Measurements from ENCODE around the gene RFESD. TPM values are rescaled to one million over a fixed set of nuclear protein-coding genes. Genes with fewer than 3 reads are reported as not detected.

RFESD gene
- total and polyA plus RNA-seq, 2 of the 4 experiments (the other 2 are of a cell fraction): 1.5 to 2.7 TPM

- Histone ChIP-seq H4K91ac (ENCODE audit: insufficient read depth, low read depth, low read length) (peak overlapping the region; percentile 74), H2AK5ac (ENCODE audit: low read depth, low read length) (peak overlapping the region; percentile 44; the same call in 1 of the 2 replicates), H4K8ac (ENCODE audit: low read depth in 2 of 2, low read length in 2 of 2) (peak overlapping the region in 1 of 2 experiments; percentile 31; a peak in 2 of 4 replicates), H4K5ac (ENCODE audit: low read depth, low read length) (peak overlapping the region; percentile 83; the same call in 1 of the 2 replicates), H3K9me3 (ENCODE audit: control insufficient read depth, insufficient read depth, low read length) (no peaks in the 10 kb centered on the region), H3K27ac (ENCODE audit: insufficient read depth, low read length) (no peak overlapping the region), H3K36me3 (ENCODE audit: control insufficient read depth, insufficient read depth, low read length) (no peaks in the 10 kb centered on the region), H2BK15ac (ENCODE audit: low read depth, low read length) (peak overlapping the region; percentile 52; the same call in 2 of the 3 replicates), H2BK20ac (ENCODE audit: low read depth, low read length) (peak overlapping the region; percentile 73; the same call in 1 of the 2 replicates), H3K27me3 (ENCODE audit: control insufficient read depth, insufficient read depth, low read length) (no peaks in the 10 kb centered on the region), H3K4me1 (ENCODE audit: control insufficient read depth, insufficient read depth, low read length) (peaks cover 17% of the 10 kb centered on the region), H3K4ac (ENCODE audit: low read depth, low read length) (peak overlapping the region; percentile 44; the same call in 1 of the 2 replicates), H3K79me1 (ENCODE audit: low read depth in 1 of 2, low read length in 2 of 2) (peaks cover 0 to 7% of the 10 kb centered on the region in 2 experiments; a peak in 1 of 4 replicates), H3K18ac (ENCODE audit: low read depth, low read length) (peak overlapping the region; percentile 85; the same call in 1 of the 2 replicates), H3K4me3 (ENCODE audit: insufficient read depth, low read depth, low read length) (no peak overlapping the region), H3K56ac (ENCODE audit: extremely low read depth, insufficient read depth, low read length) (no peak overlapping the region), H2AFZ (replicated peaks; ENCODE audit: low read length, poor library complexity) (no peak overlapping the region), H3K23ac (ENCODE audit: low read depth, low read length) (peak overlapping the region; percentile 48), H4K20me1 (ENCODE audit: insufficient read depth, low read length) (no peaks in the 10 kb centered on the region), H3K4me2 (ENCODE audit: low read depth, low read length) (peak overlapping the region; percentile 24; the same call in 1 of the 2 replicates), H3K14ac (replicated peaks; ENCODE audit: low read depth, low read length) (peak overlapping the region; percentile 46), H2BK5ac (ENCODE audit: low read depth, low read length, poor library complexity, severe bottlenecking) (peak overlapping the region; percentile 61), H2BK120ac (ENCODE audit: low read depth, low read length) (peak overlapping the region; percentile 64), H3K9ac (ENCODE audit: low read depth, low read length) (no peak overlapping the region), H2AK9ac (replicated peaks; ENCODE audit: low read depth, low read length, poor library complexity) (no peak overlapping the region), H3K9me1 (ENCODE audit: insufficient read depth, low read length) (peaks cover 4% of the 10 kb centered on the region)
- WGBS, 2 experiments (ENCODE audit: extremely low coverage in 2 of 2, insufficient read length in 1 of 2): no CpG with 5 or more reads among the region's 1 CpG
- ATAC-seq (ENCODE audit: low read depth) (no peak), DNase-seq (peak; percentile 68)
- intact Hi-C loops (cut with micrococcal nuclease): no loop called here
- no TSS peak for BruUV-seq (replicated peaks)
- ChIA-PET POLR2A (ENCODE audit: unreplicated experiment) (no interaction called here), CTCF (interaction anchor here (2.1 kb wide), 1 partner anchor 13 kb away, joined by 4 read pairs; no protein-coding TSS in a partner anchor)
- dilution Hi-C loops (cut with HindIII; ENCODE audit: low sequenced_read_pairs, unreplicated experiment): no loop called here
- in situ Hi-C loops (cut with MboI; ENCODE audit: low sequenced_read_pairs): loop anchor here (5.0 to 10.0 kb wide), 2 partner anchors 64 to 176 kb away; partner anchors contain the start of gene RHOBTB3
- TF ChIP-seq USF2 (IDR thresholded peaks at IDR 0.05; ENCODE audit: low read depth, low read length): no peak
- no peak for TF ChIP-seq CHD1 (IDR thresholded peaks at IDR 0.05; ENCODE audit: low read depth, low read length)
- no peak for TF ChIP-seq RFX5 (IDR thresholded peaks at IDR 0.05; ENCODE audit: low read depth, low read length)
- TF ChIP-seq, protein P1, sequence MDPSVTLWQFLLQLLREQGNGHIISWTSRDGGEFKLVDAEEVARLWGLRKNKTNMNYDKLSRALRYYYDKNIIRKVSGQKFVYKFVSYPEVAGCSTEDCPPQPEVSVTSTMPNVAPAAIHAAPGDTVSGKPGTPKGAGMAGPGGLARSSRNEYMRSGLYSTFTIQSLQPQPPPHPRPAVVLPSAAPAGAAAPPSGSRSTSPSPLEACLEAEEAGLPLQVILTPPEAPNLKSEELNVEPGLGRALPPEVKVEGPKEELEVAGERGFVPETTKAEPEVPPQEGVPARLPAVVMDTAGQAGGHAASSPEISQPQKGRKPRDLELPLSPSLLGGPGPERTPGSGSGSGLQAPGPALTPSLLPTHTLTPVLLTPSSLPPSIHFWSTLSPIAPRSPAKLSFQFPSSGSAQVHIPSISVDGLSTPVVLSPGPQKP (IDR thresholded peaks at IDR 0.05; ENCODE audit: borderline replicate concordance, low read depth, low read length): no peak
- no peak for TF ChIP-seq MAFK (IDR thresholded peaks at IDR 0.05; ENCODE audit: low read depth, low read length)
- TF ChIP-seq RCOR1 (IDR thresholded peaks at IDR 0.05; ENCODE audit: insufficient replicate concordance, low read length): no peak
- TF ChIP-seq SMC3 (IDR thresholded peaks at IDR 0.05; ENCODE audit: low read depth, low read length): no peak
- no peak for TF ChIP-seq MXI1 (IDR thresholded peaks at IDR 0.05; ENCODE audit: borderline replicate concordance, low read depth, low read length)
- TF ChIP-seq CEBPB (IDR thresholded peaks at IDR 0.05; ENCODE audit: low read depth, low read length): no peak
- TF ChIP-seq, protein P2, sequence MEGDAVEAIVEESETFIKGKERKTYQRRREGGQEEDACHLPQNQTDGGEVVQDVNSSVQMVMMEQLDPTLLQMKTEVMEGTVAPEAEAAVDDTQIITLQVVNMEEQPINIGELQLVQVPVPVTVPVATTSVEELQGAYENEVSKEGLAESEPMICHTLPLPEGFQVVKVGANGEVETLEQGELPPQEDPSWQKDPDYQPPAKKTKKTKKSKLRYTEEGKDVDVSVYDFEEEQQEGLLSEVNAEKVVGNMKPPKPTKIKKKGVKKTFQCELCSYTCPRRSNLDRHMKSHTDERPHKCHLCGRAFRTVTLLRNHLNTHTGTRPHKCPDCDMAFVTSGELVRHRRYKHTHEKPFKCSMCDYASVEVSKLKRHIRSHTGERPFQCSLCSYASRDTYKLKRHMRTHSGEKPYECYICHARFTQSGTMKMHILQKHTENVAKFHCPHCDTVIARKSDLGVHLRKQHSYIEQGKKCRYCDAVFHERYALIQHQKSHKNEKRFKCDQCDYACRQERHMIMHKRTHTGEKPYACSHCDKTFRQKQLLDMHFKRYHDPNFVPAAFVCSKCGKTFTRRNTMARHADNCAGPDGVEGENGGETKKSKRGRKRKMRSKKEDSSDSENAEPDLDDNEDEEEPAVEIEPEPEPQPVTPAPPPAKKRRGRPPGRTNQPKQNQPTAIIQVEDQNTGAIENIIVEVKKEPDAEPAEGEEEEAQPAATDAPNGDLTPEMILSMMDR (conservative IDR thresholded peaks at IDR 0.05; ENCODE audit: low read depth, low read length): no peak
- TF ChIP-seq FOS (IDR thresholded peaks at IDR 0.05; ENCODE audit: low read depth, low read length): no peak
- no peak for TF ChIP-seq BHLHE40 (IDR thresholded peaks at IDR 0.05; ENCODE audit: low read depth, low read length)
- no peak for TF ChIP-seq MAZ (IDR thresholded peaks at IDR 0.05; ENCODE audit: borderline replicate concordance, low read depth, low read length)
- TF ChIP-seq RAD21 (IDR thresholded peaks at IDR 0.05; ENCODE audit: low read length): no peak
- TF ChIP-seq NFE2L2 (IDR thresholded peaks at IDR 0.05; ENCODE audit: low read depth, low read length): no peak
- TF ChIP-seq POLR2A (IDR thresholded peaks at IDR 0.05; ENCODE audit: low read depth, low read length): no peak
Observed at GRCh38 chr5:95668728-95669127, 22.2 kb downstream of the RFESD start.

All from IMR-90 (cell line).